Measurements from ENCODE around the gene GNAI3.

The GNAI3 gene

DNA sequence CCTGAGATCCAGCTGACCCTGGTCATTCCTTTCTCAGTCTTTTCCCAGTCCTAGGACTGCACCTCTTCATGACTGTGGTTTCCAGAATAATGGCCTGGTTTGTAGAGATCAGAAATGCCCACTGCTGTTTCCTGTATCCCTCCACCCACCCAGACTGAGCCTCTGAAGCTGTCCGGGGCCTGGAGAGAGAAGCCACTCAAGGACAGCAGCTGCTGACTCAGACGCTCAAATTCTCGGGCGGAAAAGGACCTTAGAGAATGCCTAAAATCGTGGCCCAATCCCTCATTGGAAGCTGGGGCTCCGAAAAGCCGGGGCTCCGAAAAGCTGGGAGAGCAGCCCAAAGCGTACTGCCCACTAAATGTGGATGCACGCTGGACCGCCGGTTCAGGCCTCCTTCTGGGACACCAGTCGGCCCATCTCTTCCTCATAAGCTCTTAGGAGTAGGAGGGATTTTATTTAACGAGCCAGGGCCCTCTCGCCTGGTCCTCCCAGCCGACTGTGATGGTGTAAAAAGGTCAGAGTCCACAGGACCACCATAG is 16.5 kb upstream of the GNAI3 start:
- DNase-seq (ENCODE audit: low read depth), result no peak

DNA sequence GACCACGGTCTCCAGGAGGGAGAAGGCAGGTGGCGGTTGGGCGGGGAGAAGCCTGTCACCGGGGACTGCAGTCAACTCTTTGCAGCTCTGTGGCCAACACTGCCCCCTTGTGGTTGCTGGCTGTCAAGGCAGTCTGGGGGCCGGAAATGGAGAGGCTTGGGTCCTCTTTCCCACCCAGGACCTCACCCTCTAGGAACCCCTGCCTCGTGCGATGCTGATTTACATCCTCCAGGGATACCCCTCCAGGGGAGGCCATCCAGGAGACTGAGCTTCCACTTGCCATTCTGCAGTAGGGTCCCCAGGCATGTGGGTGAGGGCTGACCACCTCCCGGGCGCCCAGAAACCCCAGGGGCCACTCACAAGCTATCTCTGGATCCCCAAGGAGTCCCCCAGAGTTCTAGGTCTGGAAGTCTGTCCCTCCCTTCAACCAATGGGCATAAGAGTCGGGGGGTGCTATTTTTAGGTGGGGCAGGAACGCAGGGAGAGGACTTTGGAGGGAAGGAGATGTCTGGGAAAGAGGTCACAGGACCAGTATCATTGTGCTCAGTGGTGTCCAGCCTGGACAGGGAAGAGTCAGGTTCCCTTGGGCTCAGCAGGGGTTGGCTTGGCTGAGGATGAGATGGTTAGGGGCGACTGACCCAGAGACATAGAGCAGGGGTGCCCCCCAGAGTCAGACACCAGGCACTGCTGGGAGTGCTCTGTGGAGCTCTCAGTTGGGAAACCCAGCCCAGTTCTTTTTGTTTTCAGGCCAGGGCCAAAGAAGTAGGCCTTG is 15.9 kb upstream of the GNAI3 start:
- DNase-seq (ENCODE audit: low read depth), result peak; percentile 67
- TF ChIP-seq, protein P1, sequence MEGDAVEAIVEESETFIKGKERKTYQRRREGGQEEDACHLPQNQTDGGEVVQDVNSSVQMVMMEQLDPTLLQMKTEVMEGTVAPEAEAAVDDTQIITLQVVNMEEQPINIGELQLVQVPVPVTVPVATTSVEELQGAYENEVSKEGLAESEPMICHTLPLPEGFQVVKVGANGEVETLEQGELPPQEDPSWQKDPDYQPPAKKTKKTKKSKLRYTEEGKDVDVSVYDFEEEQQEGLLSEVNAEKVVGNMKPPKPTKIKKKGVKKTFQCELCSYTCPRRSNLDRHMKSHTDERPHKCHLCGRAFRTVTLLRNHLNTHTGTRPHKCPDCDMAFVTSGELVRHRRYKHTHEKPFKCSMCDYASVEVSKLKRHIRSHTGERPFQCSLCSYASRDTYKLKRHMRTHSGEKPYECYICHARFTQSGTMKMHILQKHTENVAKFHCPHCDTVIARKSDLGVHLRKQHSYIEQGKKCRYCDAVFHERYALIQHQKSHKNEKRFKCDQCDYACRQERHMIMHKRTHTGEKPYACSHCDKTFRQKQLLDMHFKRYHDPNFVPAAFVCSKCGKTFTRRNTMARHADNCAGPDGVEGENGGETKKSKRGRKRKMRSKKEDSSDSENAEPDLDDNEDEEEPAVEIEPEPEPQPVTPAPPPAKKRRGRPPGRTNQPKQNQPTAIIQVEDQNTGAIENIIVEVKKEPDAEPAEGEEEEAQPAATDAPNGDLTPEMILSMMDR (IDR thresholded peaks at IDR 0.05; ENCODE audit: insufficient read depth, low read depth, low read length, missing control alignments), result peak; percentile 95
- no peak overlapping the region for H3K4me3 ChIP-seq (ENCODE audit: low read length)

More for the DNA sequence above, 16.5 kb upstream of the GNAI3 start:
- TF ChIP-seq, protein P1 (IDR thresholded peaks at IDR 0.05; ENCODE audit: insufficient read depth, low read depth, low read length, missing control alignments), result no peak
- H3K4me3 ChIP-seq (ENCODE audit: low read length), result no peak overlapping the region

DNA sequence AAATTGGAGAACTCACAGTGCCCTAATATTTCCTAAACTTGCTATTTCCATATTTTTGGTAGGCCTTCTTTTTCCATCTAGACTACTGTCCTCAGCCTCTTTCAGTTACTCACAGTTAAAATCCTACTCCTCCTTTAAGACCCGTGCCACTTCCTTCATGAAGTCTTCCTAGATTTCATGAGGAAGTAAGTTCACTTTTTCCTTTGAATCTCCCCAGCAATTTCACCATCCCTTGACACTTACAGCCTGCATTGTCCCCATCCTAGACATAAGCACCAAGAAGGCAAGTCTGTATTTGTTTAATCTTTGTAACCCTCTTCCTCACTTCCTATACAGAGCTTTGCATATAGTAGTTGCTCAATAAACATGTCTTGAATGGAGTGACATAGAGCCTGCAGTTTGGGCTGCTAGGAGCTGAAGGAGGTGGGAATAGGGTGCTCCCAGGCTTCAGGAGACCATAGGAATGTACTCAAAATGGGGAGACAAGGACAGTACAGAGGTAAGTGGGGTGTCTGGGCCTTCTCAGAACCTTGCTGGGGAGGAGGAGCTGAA is 14.0 kb upstream of the GNAI3 start:
- TF ChIP-seq, protein P1 (IDR thresholded peaks at IDR 0.05; ENCODE audit: insufficient read depth, low read depth, low read length, missing control alignments), result no peak
- no peak for DNase-seq (ENCODE audit: low read depth)
- no peak overlapping the region for H3K4me3 ChIP-seq (ENCODE audit: low read length)

DNA sequence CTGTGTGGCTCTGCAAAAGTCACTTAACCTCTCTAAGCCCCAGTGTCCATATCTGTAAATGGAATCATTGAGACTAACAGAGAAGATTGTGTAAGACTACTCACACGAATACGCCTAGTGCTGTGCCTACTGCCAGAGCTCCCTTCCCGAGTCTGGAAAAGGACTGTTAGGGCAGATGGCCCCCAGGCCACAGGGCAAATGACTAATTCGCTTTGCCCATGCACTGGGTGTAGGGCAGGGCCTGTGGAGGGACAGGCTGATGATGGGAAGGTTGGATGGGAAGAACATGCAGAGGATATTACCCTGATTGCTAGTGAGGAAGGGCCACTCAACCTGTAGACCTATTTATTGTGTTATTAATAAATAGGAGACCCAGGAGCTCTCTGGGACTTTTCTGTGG is 12.9 kb upstream of the GNAI3 start:
- H3K4me3 ChIP-seq (ENCODE audit: low read length), result no peak overlapping the region

DNA sequence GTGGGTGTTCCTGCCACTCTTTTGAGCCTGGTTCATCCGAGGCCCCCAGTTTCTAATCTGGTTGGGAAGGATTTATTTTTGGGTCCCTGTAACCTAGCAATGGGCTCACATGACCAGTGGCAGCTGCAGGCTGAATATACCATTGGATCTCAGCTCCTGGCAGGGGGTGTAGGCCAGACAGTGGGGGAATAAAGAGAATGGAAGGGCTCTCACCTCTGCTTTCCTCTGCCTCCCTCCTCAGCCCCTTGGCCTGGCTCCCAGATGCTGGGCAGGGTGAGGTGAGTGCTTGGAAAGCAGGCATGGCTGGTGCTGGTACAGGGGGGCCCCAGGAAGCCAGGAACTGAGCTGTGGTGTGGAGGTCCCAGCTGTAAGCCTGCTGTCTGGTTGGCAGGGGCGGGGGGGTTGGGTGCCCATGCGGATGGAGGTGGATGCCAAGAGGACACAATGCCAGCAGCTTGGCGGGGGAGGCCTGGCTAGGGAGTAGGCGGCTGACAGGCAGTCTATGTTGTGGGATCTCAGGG is 12.4 kb upstream of the GNAI3 start:
- no peak overlapping the region for H3K4me3 ChIP-seq (ENCODE audit: low read length)
- no peak for DNase-seq (ENCODE audit: low read depth)
- TF ChIP-seq, protein P1 (IDR thresholded peaks at IDR 0.05; ENCODE audit: insufficient read depth, low read depth, low read length, missing control alignments), result no peak

More for the DNA sequence above, 12.9 kb upstream of the GNAI3 start:
- TF ChIP-seq, protein P1 (IDR thresholded peaks at IDR 0.05; ENCODE audit: insufficient read depth, low read depth, low read length, missing control alignments), result no peak
- no peak for DNase-seq (ENCODE audit: low read depth)

DNA sequence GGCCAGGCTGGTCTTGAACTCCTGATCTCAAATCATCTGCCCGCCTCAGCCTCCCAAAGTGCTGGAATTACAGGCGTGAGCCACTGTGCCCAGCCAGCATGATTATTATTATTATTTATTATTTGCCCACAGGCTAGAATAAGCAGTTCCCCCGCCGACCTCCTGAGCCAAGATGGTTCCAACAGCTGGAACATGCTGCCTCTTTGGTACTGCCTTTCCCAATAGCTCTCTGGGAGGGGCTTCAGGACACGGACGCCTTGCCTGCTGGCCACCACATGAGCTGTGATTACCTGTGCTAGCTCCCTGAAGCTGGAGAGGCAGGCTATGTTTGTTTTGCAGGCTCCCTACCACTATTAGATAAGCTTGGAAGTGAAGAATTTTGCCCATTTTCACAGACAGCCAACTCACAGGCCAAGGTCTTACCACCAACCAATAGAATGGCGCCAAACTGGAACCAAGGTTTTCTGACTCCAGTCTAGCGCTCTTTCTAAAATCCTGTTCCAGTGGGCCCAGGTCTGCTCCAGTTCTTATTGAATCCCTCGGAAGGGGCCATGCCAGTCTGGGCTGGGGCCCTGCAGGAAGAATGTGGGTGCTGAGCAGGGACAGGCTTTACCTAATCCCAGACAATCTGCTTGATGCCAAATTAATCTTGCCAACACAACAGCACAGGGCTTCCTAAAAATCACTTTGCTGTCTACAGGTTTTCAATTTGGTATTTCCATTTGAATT is 10.8 kb upstream of the GNAI3 start:
- TF ChIP-seq, protein P1 (IDR thresholded peaks at IDR 0.05; ENCODE audit: insufficient read depth, low read depth, low read length, missing control alignments), result no peak
- H3K4me3 ChIP-seq (ENCODE audit: low read length), result no peak overlapping the region
- DNase-seq (ENCODE audit: low read depth), result no peak
